HG03097 (cell line): ENCODE results near the gene C13orf46.
"Not testable (repeated sequence)": the region's sequence is repeated elsewhere in the genome, so short reads cannot be mapped to it uniquely, and the experiment has no call there.

Source experiments
- ATAC-seq: cut with Tn5 transposase; IDR thresholded peaks from one replicate; pipeline ENCODE4 v1.9.1; 2021; ENCODE audit not compliant: unreplicated experiment, low FRiP score

C13orf46 gene

DNA sequence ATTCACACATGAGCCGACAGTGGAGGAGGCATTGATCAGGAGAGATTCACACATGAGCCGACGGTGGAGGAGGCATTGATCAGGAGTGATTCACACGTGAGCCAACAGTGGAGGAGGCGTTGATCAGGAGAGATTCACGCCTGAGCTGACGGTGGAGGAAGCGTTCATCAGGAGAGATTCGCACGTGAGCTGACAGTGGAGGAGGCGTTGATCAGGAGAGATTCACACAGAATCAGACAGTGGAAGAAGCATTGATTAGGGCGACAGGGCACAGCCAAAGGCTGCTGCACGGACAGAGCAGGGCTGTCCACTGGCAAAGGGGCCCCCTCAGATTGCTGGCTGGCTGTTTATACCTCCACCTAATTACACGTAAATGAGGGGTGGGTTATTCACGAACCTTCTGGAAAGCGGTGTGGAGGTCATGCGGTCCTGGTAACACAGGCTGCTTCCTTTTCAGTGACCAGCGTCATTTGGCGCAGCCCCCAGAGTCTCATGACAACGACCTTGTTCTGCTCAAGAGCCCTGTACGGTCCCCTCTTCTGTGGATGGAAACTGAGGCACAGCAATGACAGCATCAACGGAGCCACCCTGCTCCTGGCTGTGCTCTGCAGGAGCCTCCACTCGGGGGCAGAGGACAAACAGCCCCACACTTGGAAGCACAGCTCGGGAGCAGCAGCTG, 59.4 kb downstream of the C13orf46 start:
- ATAC-seq: no peak

GRCh38 chr13:113913838-113914237, 60.0 kb downstream of the C13orf46 start:
- not testable (repeated sequence) for ATAC-seq

DNA sequence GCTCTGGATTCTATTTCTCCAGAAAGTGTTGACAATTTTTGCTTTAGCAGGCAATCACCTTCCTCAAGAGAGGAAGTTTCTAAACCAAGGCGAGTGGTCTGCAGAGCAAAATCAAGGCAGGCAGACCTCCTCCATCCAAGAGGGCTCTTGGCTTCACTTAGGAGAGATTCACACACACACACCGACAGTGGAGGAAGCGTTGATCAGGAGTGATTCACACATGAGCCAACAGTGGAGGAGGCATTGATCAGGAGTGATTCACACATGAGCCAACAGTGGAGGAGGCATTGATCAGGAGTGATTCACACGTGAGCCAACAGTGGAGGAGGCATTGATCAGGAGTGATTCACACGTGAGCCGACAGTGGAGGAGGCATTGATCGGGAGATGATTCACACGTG, 60.5 kb downstream of the C13orf46 start:
- not testable (repeated sequence) for ATAC-seq

GRCh38 chr13:113912596-113912995, 61.3 kb downstream of the C13orf46 start:
- ATAC-seq: no peak

GRCh38 chr13:113907635-113908617, 66.0 kb downstream of the C13orf46 start:
- ATAC-seq: no peak

GRCh38 chr13:113906571-113906970, 67.3 kb downstream of the C13orf46 start:
- no peak for ATAC-seq

DNA sequence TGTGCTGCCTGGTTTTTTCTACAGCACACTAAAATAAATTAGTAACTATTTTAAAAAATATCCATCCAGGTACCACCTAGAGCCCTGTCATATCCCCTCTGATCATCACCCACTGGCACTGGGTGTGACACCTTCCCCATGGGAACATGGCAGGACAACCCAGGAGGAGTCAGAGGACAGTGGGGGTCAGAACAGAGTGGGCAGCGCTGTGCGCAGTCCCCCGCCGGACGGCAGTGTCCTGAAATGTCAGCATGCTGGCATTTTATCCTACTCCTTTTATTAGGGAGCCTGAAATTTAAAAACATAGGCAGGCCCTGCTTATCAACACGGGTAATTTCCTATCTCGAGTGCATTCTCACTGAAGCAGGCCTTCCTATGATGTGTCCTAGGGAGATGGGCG, 67.9 kb downstream of the C13orf46 start:
- ATAC-seq: no peak

DNA sequence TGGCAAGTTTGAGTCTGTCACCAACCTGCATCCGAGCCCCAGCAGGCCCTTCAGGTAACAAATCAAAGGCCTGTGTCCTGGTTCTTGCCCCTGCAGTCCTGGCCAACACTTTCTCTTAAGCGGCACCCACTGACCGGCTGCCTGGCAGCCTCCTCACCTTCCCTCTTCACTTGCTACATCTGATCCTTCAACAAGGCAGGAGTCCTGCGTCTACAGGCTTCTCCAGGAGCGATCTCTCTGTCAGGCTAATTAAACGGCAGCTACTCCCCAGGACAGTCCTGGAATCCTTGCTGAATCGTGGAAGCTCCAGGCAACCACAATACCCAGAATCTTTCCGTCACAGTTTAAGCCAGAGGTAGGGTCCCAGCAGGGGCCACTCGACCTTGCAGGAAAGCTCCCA, 68.9 kb downstream of the C13orf46 start:
- ATAC-seq: no peak

DNA sequence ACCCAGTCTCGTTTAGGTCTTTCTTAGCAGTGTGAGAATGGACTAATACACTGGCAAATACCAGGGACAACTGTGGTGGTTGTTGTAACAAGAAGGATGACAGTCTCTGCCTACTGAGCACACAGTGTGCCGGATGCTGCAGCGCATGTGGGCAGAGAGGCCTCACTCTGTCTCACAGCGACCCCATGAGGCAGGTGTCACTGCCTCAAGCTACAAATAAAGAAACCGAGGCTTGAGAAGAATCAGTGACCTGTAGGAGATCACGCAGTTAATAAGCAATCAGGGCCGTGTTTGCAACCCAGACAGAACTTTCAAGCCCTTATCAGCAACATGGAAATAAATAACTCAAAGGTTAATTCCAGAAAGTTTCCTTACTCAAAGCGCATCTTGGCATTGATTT, 69.5 kb downstream of the C13orf46 start:
- ATAC-seq: no peak

GRCh38 chr13:113903912-113904311, 70.0 kb downstream of the C13orf46 start:
- ATAC-seq: no peak
